HL-60 (cell line): ENCODE measurements around the gene LY6G5B.

Source experiments
- SPI1 ChIP-seq: IDR thresholded peaks from 2 replicates; pipeline ENCODE4 v1.6.1; 2012; ENCODE audit warnings: low read depth, mild to moderate bottlenecking, borderline replicate concordance
- TF ChIP-seq, protein P1 (sequence below): IDR thresholded peaks from one replicate; pipeline ENCODE4 v1.5.1; 2011; ENCODE audit warnings: low read length, control low read depth, inconsistent platforms; ENCODE audit not compliant: insufficient read depth

DNA sequence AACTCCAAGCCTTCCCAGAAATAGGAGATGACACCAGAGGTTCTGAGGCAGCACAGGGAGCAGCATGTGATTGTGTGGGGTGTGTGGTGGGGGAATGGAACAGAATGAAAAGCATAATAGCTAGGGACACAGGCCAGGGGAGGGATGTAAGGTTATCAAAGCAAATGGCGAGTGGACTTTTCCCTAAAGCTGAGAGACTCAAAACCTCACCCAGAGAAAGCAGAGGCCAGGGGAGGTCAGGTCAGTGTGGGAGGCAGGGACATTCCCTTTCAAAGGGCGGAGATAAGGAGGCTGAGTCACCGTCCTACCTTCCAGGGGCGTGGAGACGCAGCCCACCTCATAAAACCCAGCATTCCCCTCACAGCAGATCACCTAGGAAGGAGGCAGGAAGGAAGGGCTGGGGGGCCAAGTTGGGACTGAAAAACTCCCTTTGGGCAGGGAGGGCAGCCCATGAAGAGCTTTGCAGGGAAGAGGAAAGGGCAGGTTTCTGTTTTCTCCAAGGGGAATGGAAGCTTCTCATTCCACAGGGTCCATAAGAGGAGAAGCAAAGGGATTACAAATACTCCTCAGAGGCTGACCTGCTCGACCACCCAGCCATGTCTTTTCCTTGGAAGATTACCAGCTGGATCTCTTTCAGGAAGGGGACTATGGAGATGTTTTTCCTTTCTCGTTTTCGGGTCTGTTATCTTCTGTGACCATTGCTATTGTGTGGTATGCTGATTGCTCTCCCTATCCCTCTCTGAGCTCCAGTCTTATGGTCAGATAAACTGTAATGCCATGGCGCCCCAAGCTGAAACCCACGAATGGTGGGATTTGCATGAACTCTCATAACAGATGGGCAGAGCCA is 20.7 kb downstream of the LY6G5B start:
- TF ChIP-seq, protein P1, sequence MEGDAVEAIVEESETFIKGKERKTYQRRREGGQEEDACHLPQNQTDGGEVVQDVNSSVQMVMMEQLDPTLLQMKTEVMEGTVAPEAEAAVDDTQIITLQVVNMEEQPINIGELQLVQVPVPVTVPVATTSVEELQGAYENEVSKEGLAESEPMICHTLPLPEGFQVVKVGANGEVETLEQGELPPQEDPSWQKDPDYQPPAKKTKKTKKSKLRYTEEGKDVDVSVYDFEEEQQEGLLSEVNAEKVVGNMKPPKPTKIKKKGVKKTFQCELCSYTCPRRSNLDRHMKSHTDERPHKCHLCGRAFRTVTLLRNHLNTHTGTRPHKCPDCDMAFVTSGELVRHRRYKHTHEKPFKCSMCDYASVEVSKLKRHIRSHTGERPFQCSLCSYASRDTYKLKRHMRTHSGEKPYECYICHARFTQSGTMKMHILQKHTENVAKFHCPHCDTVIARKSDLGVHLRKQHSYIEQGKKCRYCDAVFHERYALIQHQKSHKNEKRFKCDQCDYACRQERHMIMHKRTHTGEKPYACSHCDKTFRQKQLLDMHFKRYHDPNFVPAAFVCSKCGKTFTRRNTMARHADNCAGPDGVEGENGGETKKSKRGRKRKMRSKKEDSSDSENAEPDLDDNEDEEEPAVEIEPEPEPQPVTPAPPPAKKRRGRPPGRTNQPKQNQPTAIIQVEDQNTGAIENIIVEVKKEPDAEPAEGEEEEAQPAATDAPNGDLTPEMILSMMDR = no peak
- TF ChIP-seq SPI1 = no peak
